Measurements from ENCODE around the gene PPP2R3C.

GRCh38 chr14:35083530-35084150 lies 38.1 kb downstream of the PPP2R3C start:
- TF ChIP-seq CTCF (IDR thresholded peaks at IDR 0.05): no peak
- no peak for TF ChIP-seq POLR2A (IDR thresholded peaks at IDR 0.05)

Data from tibial nerve (tissue), 3 donors.